Immature natural killer cell (primary cell): ENCODE results near the gene ZSWIM6. TPM values are rescaled to one million over a fixed set of nuclear protein-coding genes. Genes with fewer than 3 reads are reported as not detected.
A peak's percentile ranks its signal among the peaks of the same experiment; 100 is the strongest.
"Not testable (repeated sequence)": the region's sequence is repeated elsewhere in the genome, so short reads cannot be mapped to it uniquely, and the experiment has no call there.

Experiments
- DNase-seq, 3 donors: peaks; one replicate each; pipeline ENCODE4 v3.0.0; 2022; ENCODE audit warnings: mixed read lengths in 1 of 3
- H3K27ac Mint-ChIP-seq, 6 donors: one replicate each; pipeline ENCODE4 v1.8.0; 2020; ENCODE audit warnings: mixed read lengths in 6 of 6, mild to moderate bottlenecking in 5 of 6, inconsistent platforms in 4 of 6, moderate library complexity in 3 of 6
- H3K27me3 Mint-ChIP-seq, 3 donors: one replicate each; pipeline ENCODE4 v1.8.0; 2020 to 2021; ENCODE audit warnings: low read depth in 3 of 3, mild to moderate bottlenecking in 3 of 3, mixed read lengths in 3 of 3, moderate library complexity in 3 of 3, inconsistent platforms in 1 of 3
- H3K36me3 Mint-ChIP-seq, 3 donors: one replicate each; pipeline ENCODE4 v1.8.0; 2020; ENCODE audit warnings: mixed read lengths in 3 of 3, inconsistent platforms in 2 of 3, mild to moderate bottlenecking in 2 of 3
- H3K4me1 Mint-ChIP-seq, 2 donors: one replicate each; pipeline ENCODE4 v1.8.0; 2020; ENCODE audit warnings: inconsistent platforms in 2 of 2, mild to moderate bottlenecking in 2 of 2, mixed read lengths in 2 of 2, moderate library complexity in 1 of 2
- H3K4me3 Mint-ChIP-seq, 5 donors: one replicate each; pipeline ENCODE4 v1.8.0; 2020; ENCODE audit warnings: mild to moderate bottlenecking in 5 of 5, mixed read lengths in 5 of 5, inconsistent platforms in 3 of 5, moderate library complexity in 3 of 5
- H3K9me3 Mint-ChIP-seq, 6 donors: one replicate each; pipeline ENCODE4 v1.8.0; 2020; ENCODE audit warnings: mild to moderate bottlenecking in 6 of 6, mixed read lengths in 6 of 6, inconsistent platforms in 4 of 6, moderate library complexity in 3 of 6
- polyA plus RNA-seq, 3 donors: library from polyadenylated mRNA; unstranded; fragments of 300-500 nt; fragmentation: Illumina TruSeq; gene quantifications; one replicate each; pipeline ENCODE4 v1.2.3, GENCODE V29; 2021

ZSWIM6 gene
- polyA plus RNA-seq, 3 donors from 2014 or later: 0.40 to 0.76 (median 0.43) TPM

- H3K4me3 Mint-ChIP-seq: no peak overlapping the region
- no peaks in the 10 kb centered on the region for H3K9me3 Mint-ChIP-seq
- no peaks in the 10 kb centered on the region for H3K27me3 Mint-ChIP-seq
- peak overlapping the region in 1 of 6 donors; percentile 4 for H3K27ac Mint-ChIP-seq
- no peaks in the 10 kb centered on the region for H3K36me3 Mint-ChIP-seq
- H3K4me1 Mint-ChIP-seq: peaks cover 0 to 6% of the 10 kb centered on the region in 2 donors
- no peak for DNase-seq
Observed at GRCh38 chr5:61402244-61402823, 70.3 kb downstream of the ZSWIM6 start.

GRCh38 chr5:61402970-61403900 lies 71.2 kb downstream of the ZSWIM6 start:
- no peaks in the 10 kb centered on the region for H3K36me3 Mint-ChIP-seq
- peaks cover 5 to 12% of the 10 kb centered on the region in 2 donors for H3K4me1 Mint-ChIP-seq
- no peak overlapping the region for H3K4me3 Mint-ChIP-seq
- no peaks in the 10 kb centered on the region for H3K9me3 Mint-ChIP-seq
- H3K27me3 Mint-ChIP-seq: no peaks in the 10 kb centered on the region
- H3K27ac Mint-ChIP-seq: peak overlapping the region in 1 of 6 donors; percentile 27
- no peak for DNase-seq

GRCh38 chr5:61405511-61406295 lies 73.6 kb downstream of the ZSWIM6 start:
- DNase-seq: no peak
- Mint-ChIP-seq H3K27me3 (peaks cover 6 to 10% (median 7%) of the 10 kb centered on the region in 3 donors), H3K9me3 (no peaks in the 10 kb centered on the region), H3K4me3 (no peak overlapping the region), H3K27ac (peak overlapping the region in 3 of 6 donors; percentile 10 to 73 (median 36)), H3K36me3 (no peaks in the 10 kb centered on the region), H3K4me1 (peaks cover 21 to 30% of the 10 kb centered on the region in 2 donors)

- peaks cover 21 to 30% of the 10 kb centered on the region in 2 donors for H3K4me1 Mint-ChIP-seq
- not testable (repeated sequence) for H3K9me3 Mint-ChIP-seq
Observed at GRCh38 chr5:61406497-61406896, 74.4 kb downstream of the ZSWIM6 start.

GRCh38 chr5:61407706-61408270 lies 75.7 kb downstream of the ZSWIM6 start:
- Mint-ChIP-seq H3K9me3 (no peaks in the 10 kb centered on the region), H3K36me3 (no peaks in the 10 kb centered on the region), H3K27ac (peak overlapping the region; percentile 61 to 98 (median 92)), H3K4me3 (peak overlapping the region; percentile 74 to 87 (median 83)), H3K4me1 (peaks cover 21 to 28% of the 10 kb centered on the region in 2 donors), H3K27me3 (peaks cover 6 to 10% (median 7%) of the 10 kb centered on the region in 3 donors)
- no peak for DNase-seq

More at GRCh38 chr5:61406497-61406896, 74.4 kb downstream of the ZSWIM6 start:
- H3K4me3 Mint-ChIP-seq, DNase-seq, H3K36me3 Mint-ChIP-seq: not testable (repeated sequence)
- peaks cover 6 to 10% (median 7%) of the 10 kb centered on the region in 3 donors for H3K27me3 Mint-ChIP-seq
- H3K27ac Mint-ChIP-seq: peak overlapping the region in 2 of 6 donors; percentile 50 to 89

- H3K9me3 Mint-ChIP-seq: peaks cover 0 to under 1% (median 0%) of the 10 kb centered on the region in 6 donors
- peak overlapping the region; percentile 74 to 87 (median 83) for H3K4me3 Mint-ChIP-seq
- H3K27me3 Mint-ChIP-seq: peaks cover 6 to 10% (median 7%) of the 10 kb centered on the region in 3 donors
- peaks cover 21 to 26% of the 10 kb centered on the region in 2 donors for H3K4me1 Mint-ChIP-seq
- H3K36me3 Mint-ChIP-seq: no peaks in the 10 kb centered on the region
- peak overlapping the region; percentile 61 to 98 (median 92) for H3K27ac Mint-ChIP-seq
- peak; percentile 98 for DNase-seq
Observed at GRCh38 chr5:61408476-61409168, 76.6 kb downstream of the ZSWIM6 start.

- no peak for DNase-seq
- Mint-ChIP-seq H3K27ac (peak overlapping the region in 5 of 6 donors; percentile 14 to 98 (median 63)), H3K9me3 (peaks cover 0 to 3% (median 0%) of the 10 kb centered on the region in 6 donors), H3K4me1 (peaks cover 25 to 33% of the 10 kb centered on the region in 2 donors), H3K27me3 (peaks cover 6 to 10% (median 8%) of the 10 kb centered on the region in 3 donors), H3K4me3 (peak overlapping the region in 1 of 5 donors; percentile 87), H3K36me3 (no peaks in the 10 kb centered on the region)
Observed at GRCh38 chr5:61409568-61409967, 77.5 kb downstream of the ZSWIM6 start.

- peaks cover 25 to 37% of the 10 kb centered on the region in 2 donors for H3K4me1 Mint-ChIP-seq
- H3K4me3 Mint-ChIP-seq: no peak overlapping the region
- peaks cover 6 to 10% (median 8%) of the 10 kb centered on the region in 3 donors for H3K27me3 Mint-ChIP-seq
- peaks cover 0 to 3% (median 0%) of the 10 kb centered on the region in 6 donors for H3K9me3 Mint-ChIP-seq
- peak overlapping the region in 3 of 6 donors; percentile 53 to 89 (median 59) for H3K27ac Mint-ChIP-seq
- no peak for DNase-seq
- H3K36me3 Mint-ChIP-seq: no peaks in the 10 kb centered on the region
Observed at GRCh38 chr5:61410811-61411210, 78.8 kb downstream of the ZSWIM6 start.

- Mint-ChIP-seq H3K27ac (peak overlapping the region in 1 of 6 donors; percentile 74), H3K4me1 (peaks cover 30 to 52% of the 10 kb centered on the region in 2 donors), H3K36me3 (no peaks in the 10 kb centered on the region), H3K4me3 (no peak overlapping the region), H3K27me3 (peaks cover 6 to 10% (median 8%) of the 10 kb centered on the region in 3 donors), H3K9me3 (peaks cover 0 to 3% (median 0%) of the 10 kb centered on the region in 6 donors)
- no peak for DNase-seq
Observed at GRCh38 chr5:61412361-61412760, 80.3 kb downstream of the ZSWIM6 start.

- not testable (repeated sequence) for H3K9me3 Mint-ChIP-seq, DNase-seq, H3K4me3 Mint-ChIP-seq, H3K27ac Mint-ChIP-seq, H3K36me3 Mint-ChIP-seq
- Mint-ChIP-seq H3K27me3 (peaks cover 6 to 10% (median 8%) of the 10 kb centered on the region in 3 donors), H3K4me1 (peaks cover 32 to 55% of the 10 kb centered on the region in 2 donors)
Observed at GRCh38 chr5:61413205-61413604, 81.1 kb downstream of the ZSWIM6 start.

GRCh38 chr5:61414806-61415205 lies 82.7 kb downstream of the ZSWIM6 start:
- Mint-ChIP-seq H3K4me1 (peaks cover 19 to 46% of the 10 kb centered on the region in 2 donors), H3K27me3 (peaks cover 0 to 1% (median 0%) of the 10 kb centered on the region in 3 donors), H3K36me3 (no peaks in the 10 kb centered on the region), H3K9me3 (peaks cover 0 to 3% (median 0%) of the 10 kb centered on the region in 6 donors), H3K4me3 (no peak overlapping the region), H3K27ac (no peak overlapping the region)
- DNase-seq: no peak

- Mint-ChIP-seq H3K27ac (no peak overlapping the region), H3K4me1 (peaks cover 20 to 50% of the 10 kb centered on the region in 2 donors), H3K9me3 (peaks cover 0 to 3% (median 0%) of the 10 kb centered on the region in 6 donors)
Observed at GRCh38 chr5:61416010-61416409, 84.0 kb downstream of the ZSWIM6 start.

More at GRCh38 chr5:61416010-61416409, 84.0 kb downstream of the ZSWIM6 start:
- H3K4me3 Mint-ChIP-seq: no peak overlapping the region
- H3K27me3 Mint-ChIP-seq: peaks cover 0 to 1% (median 0%) of the 10 kb centered on the region in 3 donors
- DNase-seq: no peak
- no peaks in the 10 kb centered on the region for H3K36me3 Mint-ChIP-seq
